Stimulated activated CD8-positive, alpha-beta memory T cell treated with anti-CD3 and anti-CD28 coated beads, Interleukin-4, amount 100 ng/mL, for 24 hours (primary cell): ENCODE data around the gene TIPRL.
"Not testable (repeated sequence)": the region's sequence is repeated elsewhere in the genome, so short reads cannot be mapped to it uniquely, and the experiment has no call there.

Experiments used
- DNase-seq: peaks from one replicate; pipeline ENCODE4 v3.0.0-alpha.2; 2020; ENCODE audit warnings: low read depth

The TIPRL gene

DNA sequence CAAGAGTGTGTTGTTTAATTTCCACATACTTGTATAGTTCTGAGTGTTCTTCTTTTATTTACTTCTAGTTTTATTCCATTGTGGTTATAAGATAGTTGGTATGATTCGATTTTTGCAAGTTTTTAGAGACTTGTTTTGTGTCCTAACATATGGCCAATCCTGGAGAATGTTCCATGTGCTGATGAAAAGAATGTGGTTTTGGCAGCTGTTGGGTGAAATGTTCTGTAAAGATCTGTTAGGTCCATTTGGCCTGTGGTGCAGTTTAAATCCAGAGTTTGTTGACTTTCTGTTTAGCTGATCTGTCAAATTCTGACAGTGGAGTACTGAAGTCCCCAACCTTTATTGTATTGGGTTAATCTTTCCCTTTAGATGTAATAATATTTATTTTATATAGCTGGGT is 19.5 kb upstream of the TIPRL start:
- no peak for DNase-seq

DNA sequence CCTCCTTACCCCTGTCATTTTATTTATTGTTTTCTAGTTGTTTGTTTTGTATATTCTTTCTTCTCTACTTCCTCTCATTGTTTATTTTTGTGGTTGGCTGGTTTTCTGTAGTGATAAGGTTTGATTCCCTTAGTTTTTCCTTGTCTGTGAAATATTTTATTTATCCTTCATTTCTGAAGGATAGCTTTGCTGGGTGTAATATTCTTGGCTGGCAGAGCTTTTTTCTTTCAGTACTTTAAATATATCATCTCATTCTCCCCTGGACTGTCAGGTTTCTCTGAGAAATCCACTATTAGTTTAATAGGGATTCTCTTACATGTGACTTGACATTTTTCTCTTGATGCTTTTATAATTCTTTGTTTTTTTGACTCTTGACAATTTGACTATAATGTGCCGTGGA is 18.8 kb upstream of the TIPRL start:
- no peak for DNase-seq

DNA sequence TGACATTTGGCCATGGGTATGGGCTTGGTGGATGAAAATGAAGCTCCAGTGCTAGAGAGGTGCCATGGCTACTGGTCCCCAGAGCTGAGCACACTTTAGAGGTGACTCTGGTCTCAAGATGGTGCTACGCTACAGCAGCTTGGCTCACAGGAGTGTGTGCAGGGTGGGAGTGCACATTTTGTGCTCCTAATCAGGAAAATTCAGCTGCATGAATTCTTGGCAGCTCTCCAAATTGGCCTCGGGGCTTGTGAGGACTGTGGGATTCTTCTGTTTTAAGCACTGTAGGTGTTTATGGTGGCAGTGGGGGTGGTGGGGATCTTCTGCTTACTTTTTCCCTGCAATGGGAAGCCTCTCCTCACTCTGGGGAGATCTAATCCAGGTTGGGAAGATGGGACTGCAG is 17.3 kb upstream of the TIPRL start:
- DNase-seq = no peak

DNA sequence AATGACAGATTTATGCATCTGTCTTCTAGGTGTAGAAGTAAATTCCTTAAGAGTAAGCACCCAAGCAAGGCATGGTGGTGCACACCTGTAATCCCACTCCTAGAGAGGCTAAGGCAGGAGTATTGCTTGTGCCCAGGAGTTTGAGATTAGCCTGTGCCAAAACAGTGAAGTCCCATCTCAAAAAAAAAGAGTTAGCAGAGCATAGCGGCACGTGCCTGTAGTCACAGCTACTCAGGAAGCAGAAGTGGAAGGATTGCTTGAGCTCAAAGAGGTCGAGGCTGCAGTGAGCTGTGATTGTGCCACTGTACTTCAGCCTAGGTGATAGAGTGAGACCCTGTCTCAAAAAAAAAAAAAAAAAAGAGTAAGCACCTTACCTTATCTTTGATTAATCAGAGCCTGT is 15.1 kb upstream of the TIPRL start:
- DNase-seq = no peak

DNA sequence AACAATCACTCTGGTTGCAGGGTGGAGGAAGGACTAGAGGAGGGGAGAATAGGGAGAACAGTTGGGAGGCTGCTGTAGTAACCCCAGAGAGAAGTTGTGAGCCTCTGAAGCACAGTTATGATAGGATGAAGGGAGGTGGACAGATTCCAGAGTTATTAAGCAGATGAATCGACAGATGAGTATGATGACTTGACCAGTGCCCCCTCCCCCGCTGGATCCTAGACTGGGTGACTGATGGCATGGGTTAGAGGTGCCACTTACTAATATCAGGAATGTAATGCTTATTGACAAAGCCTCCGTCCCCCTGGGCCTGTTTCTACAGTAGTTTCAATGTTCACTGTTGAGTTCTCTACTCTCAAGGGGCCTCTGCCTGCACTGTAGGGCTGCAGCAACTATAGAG is 14.0 kb upstream of the TIPRL start:
- DNase-seq = no peak

DNA sequence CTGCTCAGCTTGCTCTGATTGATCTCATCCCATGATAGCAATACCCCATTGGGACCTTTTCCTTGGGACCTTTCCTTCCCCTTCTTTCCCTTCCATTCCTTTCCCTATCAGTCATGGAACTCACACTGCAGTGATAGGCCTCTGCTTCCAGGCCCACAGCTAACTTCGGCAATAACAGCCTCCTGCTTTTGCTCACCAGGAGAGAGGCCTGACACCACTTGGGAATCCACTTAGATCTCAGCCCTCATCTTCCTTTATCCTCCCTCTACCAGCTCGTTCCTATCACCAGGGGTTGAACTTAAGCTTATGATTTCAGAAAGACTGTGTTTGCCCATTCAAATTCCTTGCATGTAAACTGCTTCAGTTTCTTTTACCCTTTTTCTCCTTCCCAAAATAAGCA is 11.0 kb upstream of the TIPRL start:
- DNase-seq = no peak

DNA sequence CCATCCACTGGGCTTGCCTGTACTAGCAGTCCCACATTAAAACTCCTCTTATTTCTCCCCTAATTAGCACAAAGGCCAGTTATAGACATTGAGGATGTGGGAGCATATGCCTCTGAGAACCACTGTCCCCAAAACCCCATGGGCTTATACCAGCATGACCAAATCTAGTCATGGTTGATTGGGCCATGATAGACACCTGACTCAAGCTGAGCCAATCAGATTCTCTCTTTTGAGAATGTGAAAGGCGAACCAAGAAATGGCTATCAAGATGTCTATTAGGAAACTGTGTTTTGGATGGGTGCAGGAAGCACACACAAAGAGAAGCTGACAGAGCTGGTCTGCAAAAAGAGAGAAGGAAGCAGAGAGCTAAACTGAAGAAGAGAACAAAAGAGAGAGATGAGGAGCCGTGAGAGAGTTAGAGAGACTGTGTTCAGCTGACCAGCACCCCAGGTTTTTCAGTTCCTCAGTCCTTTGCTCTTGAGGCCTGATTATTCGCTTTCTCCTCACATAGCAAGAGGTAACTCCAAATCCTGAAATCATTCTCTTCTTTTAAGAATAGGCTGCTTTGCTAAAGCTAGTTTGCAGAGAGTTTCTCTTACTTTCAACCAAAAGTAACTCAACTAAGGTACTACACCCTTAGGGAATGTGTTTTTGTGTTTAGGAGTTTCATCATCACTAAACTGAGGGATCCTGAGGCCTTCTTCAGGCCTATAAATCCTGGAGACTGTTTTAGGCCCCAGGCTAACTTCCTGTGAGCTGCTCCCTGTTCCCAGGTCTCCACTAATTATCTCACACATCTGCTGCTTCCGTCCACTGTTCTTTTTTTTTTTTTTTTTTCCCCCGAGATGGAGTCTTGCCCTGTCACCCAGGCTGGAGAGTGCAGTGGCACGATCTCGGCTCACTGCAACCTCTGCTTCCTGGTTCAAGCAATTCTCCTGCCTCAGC is 7.9 kb upstream of the TIPRL start:
- no peak for DNase-seq

DNA sequence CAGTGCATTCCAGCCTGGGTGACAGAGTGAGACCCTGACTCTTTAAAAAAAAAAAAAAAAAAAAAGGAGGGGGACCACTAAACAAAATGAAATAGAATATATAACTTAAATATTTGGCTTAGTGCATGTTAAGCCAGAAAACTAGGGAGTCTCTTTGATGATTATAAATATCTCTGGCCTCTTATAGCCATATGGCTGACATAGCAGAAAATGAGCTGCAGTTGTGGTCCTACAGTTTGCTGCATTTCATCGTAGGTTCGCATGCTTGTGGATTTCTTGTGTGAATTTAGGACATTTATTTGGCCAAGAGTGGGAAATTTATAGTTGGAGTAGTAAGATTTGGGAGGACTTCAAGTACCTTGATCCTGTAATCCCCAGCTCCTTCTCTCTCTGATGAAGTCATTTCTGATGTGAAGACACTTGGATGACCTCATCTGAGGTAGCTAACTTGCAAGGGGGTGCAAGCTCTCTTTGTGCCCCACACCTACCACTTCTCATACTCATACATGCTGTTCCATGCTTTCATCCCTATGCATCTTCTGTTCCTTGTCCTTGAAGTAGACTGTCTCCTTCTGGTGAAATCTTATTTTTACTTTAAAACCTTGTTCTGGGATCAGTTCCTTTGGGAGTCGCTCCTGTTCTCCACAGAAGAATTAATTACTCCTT is 6.4 kb upstream of the TIPRL start:
- DNase-seq = no peak

DNA sequence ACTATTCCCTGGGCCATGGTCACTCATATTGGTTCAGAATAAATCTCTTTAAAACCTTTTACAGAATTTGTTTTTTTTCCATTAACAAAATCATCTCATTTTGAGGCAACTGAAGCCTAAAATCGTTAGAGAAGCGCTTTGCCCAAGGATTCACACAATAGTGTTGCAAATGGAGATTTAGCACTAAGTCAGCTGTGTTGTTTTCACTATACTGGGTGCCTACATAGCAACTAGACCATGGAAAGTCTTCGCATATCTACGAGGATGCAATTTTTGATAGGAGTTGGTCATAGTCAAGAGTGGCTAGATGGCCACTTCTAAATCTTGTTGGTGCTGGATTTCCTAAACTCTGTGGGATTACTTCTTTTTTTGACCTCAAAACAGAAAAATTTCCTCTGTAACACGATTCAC is 530 bp upstream of the TIPRL start:
- DNase-seq = no peak

DNA sequence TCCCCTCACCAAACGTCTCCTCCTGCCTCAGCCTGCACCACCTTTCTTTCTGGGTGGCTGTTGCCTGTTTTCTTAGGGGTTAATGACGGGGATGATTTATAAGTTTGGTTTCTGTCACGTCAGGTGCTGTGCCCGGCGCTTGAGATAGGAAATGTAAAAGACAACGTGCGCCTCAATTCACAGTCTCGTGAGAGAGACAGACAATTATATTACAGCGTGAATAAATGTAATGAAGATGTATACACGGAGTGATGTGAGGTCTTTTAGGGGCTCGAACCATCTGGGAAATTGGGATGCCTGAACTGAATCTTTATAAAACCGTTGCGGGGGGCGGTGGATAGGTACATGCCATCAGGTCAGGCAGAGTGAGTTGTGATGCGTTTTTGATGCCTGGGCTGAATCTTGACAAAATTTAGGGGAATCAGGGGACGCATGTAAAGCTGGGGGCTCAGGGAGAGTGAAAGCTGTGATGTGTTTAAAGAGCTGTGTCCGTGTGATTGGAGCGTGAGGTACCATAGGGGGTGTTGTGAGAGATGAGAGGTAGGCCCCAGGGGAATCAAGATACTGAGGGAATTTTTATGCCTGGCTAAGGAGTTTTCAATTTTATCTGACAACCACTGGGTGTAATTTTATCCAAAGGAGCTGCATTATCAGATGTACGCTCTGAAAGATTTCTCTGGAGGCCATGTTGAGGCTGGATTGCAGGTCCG is 831 bp downstream of the TIPRL start:
- DNase-seq = no peak

DNA sequence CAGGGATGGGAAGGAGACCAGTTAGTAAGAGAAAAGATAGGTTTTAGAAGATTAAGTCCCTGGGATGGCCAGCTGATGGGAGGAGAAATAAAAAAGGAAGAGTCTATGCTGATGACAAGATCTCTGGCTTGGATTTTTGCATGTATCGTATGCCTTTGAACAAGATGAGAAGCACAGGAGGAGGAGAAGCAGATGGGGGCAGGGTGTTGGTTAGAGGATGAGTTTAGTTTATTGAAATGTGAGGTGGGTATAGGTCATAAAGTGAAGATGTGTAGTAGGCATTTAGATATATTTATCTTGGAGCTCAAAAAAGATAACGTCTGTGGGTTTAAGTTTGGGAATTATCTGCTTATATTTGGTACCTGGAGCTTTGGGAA is 1.4 kb downstream of the TIPRL start:
- no peak for DNase-seq

DNA sequence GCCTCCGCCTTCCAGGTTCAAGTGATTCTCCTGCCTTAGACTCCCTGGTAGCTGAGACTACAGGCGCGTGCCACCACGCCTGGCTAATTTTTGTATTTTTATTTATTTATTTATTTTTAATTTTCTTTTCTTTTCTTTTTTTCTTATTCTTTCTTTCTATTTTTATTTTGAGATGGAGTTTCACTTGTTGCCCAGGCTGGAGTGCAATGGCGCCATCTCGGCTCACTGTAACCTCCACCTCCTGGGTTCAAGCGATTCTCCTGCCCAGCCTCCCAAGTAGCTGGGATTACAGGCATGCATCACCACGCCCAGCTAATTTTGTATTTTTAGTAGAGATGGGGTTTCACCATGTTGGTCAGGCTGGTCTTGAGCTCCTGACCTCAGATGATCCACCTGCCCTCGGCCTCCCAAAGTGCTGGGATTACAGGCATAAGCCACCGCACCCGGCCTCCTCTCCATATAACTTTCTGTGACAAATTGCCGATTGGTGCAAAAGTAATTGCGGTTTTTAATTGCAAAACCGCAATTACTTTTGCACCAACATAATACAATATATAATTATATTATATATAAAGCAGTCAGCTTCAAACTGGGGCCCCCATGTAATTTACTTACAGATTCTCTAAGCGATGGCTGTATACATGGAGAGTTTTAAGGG is 2.4 kb downstream of the TIPRL start:
- not testable (repeated sequence) for DNase-seq

DNA sequence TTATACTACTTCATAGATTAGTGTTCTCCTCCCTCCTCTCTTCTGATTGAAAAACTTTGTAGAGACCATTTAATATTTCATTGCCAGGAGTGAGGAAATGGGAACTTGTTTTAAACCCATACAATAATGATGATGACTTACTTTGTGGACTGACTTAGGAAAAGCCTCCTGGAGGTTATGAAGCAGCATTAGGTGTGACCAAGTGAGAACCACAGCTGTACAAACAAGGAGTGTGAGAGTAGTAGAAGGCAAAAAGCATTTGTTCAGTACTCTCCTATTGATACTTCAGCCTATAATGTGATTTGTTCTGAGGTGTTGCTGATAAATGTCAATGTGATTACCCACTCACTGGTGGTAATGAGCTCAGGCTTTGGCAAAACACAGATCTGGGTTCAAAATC is 8.4 kb downstream of the TIPRL start:
- DNase-seq = no peak

DNA sequence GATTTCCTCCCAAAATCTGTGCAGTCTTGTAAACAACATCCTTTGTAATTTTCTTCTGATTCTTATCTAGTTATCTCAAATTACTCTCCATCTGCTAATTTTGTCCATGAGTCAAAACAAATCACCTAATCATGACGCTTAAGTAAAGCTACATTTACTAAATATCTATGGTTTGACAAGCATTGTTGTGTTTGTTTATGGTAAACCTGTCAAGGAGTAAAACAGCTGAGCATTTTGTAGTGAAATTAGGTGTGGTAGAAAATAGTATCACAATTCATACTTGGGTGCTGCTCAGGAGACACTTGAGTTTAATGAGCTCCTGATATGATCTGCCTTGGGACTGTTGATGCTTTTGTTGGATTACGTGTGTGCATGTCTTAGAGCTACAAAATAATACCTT is 11.6 kb downstream of the TIPRL start:
- DNase-seq = no peak

DNA sequence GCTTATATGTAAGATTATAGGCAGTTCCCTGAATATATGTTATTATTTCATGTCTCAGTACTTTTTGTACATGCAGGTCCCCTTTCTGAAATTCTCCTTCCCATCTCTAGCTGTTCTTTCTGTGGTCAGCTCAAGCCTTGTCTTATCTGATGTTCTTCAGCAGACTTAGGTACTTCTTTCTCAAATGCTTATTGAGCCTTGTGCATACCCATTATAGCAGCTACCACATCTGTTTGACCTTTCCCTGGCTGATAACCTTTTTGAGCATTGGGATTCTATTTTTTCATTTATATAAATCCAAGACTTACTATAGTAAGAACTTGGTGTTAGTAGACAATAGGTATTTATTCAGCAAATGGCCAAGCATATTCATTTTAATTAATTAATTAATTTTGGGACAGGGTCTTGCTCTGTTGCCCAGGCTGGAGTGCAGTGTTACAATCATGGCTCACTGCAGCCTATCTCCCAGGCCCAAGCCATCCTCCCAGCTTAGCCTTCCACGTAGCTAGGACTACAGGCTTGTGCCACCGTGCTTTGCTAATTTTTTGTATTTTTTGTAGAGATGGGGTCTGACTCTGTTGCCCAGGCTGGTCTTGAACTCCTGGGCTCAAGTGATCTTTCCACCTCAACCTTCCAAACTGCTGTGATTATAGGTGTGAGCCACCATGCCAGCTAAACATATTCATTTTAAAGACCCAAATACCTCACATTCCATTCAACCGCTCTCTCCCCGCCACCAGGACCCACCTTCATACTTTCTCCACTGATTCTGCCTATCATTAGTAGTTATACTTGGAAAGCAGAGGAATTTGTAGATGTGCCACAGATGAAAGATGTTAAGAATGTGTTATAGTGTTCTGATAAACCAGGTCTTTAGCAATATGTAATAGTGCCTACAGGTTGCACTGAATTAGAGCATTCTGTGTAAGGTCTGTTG is 16.7 kb downstream of the TIPRL start:
- DNase-seq = no peak

DNA sequence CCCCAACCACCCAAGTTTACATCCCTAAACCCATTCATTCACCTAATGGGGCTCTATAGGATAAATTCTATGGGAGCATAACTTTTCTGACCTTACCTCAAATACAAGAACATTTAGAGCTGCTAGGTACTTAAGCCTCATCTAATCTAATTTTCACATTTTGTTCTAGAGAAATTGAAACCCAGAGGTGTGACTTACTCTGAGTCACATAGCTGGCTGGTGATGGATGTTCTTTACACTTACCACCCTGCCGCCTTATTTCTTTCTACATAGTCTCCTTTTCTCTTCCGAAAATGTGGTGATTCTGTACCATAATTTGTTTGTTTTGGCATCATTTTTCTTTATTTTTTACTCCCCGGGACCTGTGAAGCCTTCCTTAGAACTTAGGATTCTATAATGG is 20.3 kb downstream of the TIPRL start:
- DNase-seq = no peak

DNA sequence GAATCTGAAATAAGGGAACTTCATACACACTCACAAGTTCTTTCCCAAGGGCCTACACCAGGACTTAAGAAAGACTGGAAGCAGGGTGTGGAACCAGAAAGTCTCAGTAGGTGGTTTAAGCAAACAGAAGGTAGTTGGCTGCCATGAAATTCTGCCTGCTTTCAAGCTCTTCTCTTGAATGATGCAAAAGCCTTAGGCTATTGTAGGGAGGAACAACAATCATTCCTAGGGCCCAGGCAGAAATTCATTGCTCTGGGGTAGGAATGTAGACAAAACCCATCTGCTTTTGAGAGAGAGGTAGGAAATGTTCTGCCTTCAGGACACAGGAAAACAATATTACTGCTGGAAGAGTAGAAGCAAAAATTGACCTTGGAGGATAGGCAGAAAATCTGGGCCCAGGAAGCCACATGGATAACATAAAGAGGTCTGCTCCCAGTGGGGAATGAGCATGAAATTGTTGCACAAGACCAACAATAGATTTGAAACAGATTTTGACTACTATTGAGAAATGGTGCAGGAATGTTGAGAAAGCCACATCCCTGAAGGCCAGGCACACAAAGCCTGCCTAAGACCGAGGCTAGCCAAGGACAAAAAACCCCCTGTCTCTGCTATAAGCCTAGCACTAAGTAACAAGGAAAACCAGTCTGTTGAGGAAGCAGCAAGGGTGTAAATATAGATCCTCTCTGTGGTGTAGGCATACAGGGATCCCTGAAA is 24.3 kb downstream of the TIPRL start:
- no peak for DNase-seq

DNA sequence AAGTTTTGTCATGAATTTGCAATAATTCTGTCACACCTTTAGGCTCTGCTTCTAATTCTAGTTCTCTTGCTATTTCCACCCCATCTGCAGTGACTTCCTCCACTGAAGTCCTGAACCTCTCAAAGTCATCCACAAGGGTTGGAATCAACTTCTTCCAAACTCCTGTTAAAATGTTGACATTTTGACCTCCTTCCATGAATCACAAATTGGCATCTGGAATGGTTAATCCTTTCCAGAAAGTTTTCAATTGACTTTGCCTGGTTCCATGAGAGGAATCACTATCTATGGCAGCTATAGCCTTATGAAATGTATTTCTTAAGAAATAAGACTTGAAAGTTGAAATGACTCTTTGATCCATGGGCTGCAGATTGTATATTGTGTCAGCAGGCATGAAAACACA is 27.3 kb downstream of the TIPRL start:
- no peak for DNase-seq

DNA sequence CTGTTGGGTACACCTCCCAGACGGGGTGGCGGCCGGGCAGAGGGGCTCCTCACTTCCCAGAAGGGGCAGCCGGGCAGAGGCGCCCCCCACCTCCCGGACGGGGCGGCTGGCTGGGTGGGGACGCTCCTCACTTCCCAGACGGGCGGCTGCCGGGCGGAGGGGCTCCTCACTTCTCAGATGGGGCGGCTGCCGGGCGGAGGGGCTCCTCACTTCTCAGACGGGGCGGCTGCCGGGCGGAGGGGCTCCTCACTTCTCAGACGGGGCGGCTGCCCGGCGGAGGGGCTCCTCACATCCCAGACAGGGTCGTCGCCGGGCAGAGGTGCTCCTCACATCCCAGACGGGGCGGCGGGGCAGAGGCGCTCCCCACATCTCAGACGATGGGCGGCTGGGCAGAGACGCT is 28.9 kb downstream of the TIPRL start:
- not testable (repeated sequence) for DNase-seq

DNA sequence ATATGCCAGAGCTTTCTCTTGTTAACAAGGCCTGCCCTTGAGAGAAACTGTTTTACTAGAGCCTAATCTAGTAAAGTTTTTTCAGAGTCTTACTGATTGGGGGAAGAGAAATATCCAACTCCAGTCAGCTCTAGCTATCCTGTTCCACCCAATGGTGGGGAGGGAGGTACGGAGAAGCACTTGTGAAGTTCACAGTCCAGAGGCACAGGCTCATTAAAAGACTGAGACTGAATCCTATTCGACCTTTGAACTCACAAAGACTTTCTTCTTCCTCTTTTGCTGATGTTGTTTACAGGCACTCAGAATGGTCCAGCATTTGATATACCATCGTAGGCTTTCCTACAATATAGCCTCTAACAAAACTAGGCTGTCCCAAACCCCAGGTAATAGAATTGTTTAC is 31.6 kb downstream of the TIPRL start:
- no peak for DNase-seq

DNA sequence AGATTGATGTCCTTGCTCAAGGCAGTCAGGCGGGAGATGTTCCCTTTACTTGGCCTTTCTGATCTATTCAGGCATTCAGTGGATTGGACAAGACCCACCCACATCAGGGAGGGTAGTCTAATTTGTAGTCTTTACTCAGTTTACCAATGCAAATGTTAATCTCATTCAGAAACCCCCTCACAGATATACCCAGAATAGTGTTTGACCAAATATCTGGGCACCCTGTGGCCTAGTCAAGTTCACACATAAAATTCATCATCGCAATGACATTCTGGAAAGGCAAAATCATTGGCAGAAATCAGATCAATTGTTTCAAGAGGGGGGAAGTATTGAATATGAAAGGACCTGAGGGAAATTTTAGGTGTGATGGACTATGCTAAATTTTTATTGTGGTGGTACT is 34.6 kb downstream of the TIPRL start:
- no peak for DNase-seq
